ENCODE data around the gene IRF4. TPM values are rescaled to one million over a fixed set of nuclear protein-coding genes. Genes with fewer than 3 reads are reported as not detected.

Gene IRF4
- total and polyA plus RNA-seq, 4 donors, result 0.10 to 3.8 (median 0.94) TPM

DNA sequence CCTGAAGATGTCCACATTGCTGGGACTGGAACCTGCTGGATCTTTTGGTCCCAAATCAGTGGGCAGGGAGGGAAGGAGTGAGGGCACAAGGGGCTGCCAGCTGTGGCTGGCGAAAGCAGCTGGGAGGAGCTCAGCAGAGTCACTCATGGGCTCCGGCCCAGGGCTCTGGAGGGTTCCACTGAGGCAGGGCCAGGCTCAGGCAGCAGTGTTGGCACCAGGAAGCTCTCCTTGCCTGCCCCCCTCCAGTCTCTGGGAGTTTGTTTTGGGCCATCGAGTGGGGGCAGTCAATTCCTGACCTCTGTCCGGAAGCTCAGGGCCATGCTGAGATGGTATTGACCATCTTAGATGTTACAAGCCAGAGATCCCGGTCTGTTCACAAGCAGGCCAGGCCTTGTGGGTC is 39.1 kb upstream of the IRF4 start:
- ATAC-seq (ENCODE audit: low FRiP score) (no peak), DNase-seq (peak in 1 of 2 donors; percentile 46)
- H3K27me3 ChIP-seq (ENCODE audit: control insufficient read depth in 1 of 2, insufficient read depth in 2 of 2, low read length in 1 of 2), result no peaks in the 10 kb centered on the region
- no peak overlapping the region for H3K4me3 ChIP-seq (ENCODE audit: low read length in 2 of 2)
- intact Hi-C loops (cut with DNase I), result no loop called here
- no peak overlapping the region for H3K27ac ChIP-seq (ENCODE audit: low read depth in 1 of 2, low read length in 2 of 2)
- peaks cover 0 to 3% of the 10 kb centered on the region in 2 donors for H3K36me3 ChIP-seq (ENCODE audit: control insufficient read depth in 1 of 2, insufficient read depth in 2 of 2, low read length in 1 of 2)
- no peaks in the 10 kb centered on the region for H3K4me1 ChIP-seq (ENCODE audit: control insufficient read depth in 1 of 2, insufficient read depth in 2 of 2, low read length in 2 of 2)
- H3K9me3 ChIP-seq (ENCODE audit: control insufficient read depth, low read length), result no peaks in the 10 kb centered on the region
- WGBS, 2 donors, result 83 to 84% methylated on average over 5 of the region's 5 CpGs

DNA sequence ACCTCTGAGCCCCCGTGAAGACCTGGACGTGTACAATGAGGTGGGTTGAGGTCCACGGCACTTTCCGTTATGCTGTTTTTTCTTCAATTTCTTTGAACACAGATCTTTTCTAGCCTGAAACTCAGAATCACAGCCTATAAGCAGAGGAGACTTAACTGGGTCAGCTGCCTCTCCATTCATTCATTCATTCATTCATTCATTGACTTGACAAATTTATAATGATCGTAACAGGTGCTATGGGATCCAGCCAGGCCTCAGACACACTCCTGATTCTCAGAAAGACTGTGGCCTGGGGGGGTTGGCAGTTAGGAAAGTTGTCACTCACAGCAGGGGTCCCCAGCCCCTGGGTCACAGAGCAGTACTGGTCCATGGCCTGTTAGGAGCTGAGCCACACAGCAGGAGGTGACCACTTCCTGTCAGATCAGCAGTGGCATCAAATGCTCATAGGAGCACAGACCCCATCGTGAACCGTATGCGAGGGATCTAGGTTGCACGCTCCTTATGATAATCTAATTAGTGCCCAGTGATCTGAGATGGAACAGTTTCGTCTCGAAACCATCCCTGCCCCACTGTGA is 38.6 kb upstream of the IRF4 start:
- no peak for DNase-seq

DNA sequence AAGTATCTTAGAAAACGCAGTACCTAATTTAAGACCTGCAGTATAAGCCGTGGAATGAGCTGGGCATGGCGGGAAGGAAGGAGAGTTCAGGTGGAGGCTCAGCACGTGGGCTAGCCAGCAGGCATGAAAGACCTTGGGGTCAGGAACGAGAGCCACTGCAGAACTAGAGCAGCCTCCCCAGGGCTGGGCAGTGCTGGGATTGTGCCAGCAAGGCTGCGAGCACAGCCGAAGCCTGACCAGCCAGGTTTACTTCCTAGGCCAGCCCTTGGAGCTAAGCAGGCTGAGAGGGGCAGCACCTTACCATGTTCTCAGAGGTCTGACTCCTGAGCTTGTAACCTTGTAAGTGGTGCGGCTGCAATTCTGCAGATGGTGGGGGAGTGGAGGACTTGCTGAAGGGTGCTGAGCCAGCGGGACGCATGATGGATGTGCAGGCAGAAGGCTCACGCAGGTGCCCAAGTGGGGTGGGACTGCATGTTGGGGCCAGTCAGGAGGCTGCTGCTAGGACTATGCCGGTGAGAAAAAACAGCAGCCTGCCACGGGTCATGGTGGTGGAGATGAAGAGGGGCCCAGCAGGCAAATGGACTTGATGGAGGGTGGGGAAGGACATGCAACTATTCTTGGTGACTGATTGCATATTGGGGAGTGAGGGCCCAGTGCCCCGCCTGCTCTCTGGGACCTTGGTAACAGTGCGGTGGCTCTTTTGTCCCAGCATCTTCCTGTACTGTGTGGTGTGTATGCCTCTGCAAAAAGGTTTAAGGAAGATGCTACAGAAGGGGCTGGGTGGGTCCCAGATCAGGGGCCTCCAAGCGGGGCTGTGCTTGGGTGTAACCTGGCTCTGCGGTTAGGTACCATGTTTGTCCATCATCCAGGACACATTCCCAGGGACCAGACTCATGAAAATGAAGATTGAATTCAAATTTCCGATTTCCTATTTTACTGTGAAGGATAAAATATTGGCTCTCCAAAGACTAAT is 37.6 kb upstream of the IRF4 start:
- DNase-seq (no peak), ATAC-seq (ENCODE audit: low FRiP score) (no peak)
- Histone ChIP-seq H3K4me3 (ENCODE audit: low read length in 2 of 2) (no peak overlapping the region), H3K9me3 (ENCODE audit: control insufficient read depth, low read length) (no peaks in the 10 kb centered on the region), H3K4me1 (ENCODE audit: control insufficient read depth in 1 of 2, insufficient read depth in 2 of 2, low read length in 2 of 2) (no peaks in the 10 kb centered on the region), H3K36me3 (ENCODE audit: control insufficient read depth in 1 of 2, insufficient read depth in 2 of 2, low read length in 1 of 2) (peaks cover 0 to 1% of the 10 kb centered on the region in 2 donors), H3K27ac (ENCODE audit: low read depth in 1 of 2, low read length in 2 of 2) (no peak overlapping the region), H3K27me3 (ENCODE audit: control insufficient read depth in 1 of 2, insufficient read depth in 2 of 2, low read length in 1 of 2) (no peaks in the 10 kb centered on the region)
- WGBS, 2 donors, result 84 to 86% methylated on average over 18 of the region's 18 CpGs
- intact Hi-C loops (cut with DNase I), result no loop called here

More for the DNA sequence above, 38.6 kb upstream of the IRF4 start:
- Histone ChIP-seq H3K27ac (ENCODE audit: low read depth in 1 of 2, low read length in 2 of 2) (no peak overlapping the region), H3K9me3 (ENCODE audit: control insufficient read depth, low read length) (no peaks in the 10 kb centered on the region), H3K27me3 (ENCODE audit: control insufficient read depth in 1 of 2, insufficient read depth in 2 of 2, low read length in 1 of 2) (no peaks in the 10 kb centered on the region), H3K4me3 (ENCODE audit: low read length in 2 of 2) (no peak overlapping the region), H3K36me3 (ENCODE audit: control insufficient read depth in 1 of 2, insufficient read depth in 2 of 2, low read length in 1 of 2) (peaks cover 0 to 3% of the 10 kb centered on the region in 2 donors), H3K4me1 (ENCODE audit: control insufficient read depth in 1 of 2, insufficient read depth in 2 of 2, low read length in 2 of 2) (no peaks in the 10 kb centered on the region)
- ATAC-seq (ENCODE audit: low FRiP score), result no peak
- WGBS, 2 donors, result 80% methylated on average over 11 of the region's 11 CpGs
- intact Hi-C loops (cut with DNase I), result no loop called here

DNA sequence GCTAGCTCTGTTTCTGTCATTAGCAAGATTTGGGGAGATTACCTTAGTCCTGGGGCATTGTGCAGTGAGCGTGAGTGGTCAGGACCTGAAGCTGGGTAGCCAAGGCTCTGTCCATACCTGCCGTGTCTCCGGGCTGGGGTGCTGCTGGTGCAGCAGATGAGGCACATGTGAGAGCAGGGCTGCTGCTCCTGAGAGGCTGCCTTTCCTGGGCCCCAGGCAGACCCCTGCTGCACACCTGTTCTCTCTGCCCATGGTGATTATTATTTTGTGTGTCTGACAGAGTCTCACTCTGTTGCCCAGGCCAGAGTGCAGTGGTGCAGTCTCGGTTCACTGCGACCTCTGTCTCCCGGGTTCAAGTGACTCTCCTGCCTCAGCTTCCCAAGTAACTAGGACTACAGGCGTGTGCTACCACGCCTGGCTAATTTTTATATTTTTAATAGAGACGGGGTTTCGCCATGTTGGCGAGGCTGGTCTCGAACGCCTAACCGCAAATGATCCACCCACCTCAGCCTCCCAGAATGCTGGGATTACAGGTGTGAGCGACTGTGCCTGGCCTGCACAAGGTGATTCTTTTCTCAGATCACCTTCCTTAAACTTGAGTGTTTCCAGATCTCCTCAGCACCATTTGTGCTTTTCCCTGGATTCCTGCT is 36.8 kb upstream of the IRF4 start:
- DNase-seq (no peak), ATAC-seq (ENCODE audit: low FRiP score) (no peak)
- Histone ChIP-seq H3K4me1 (ENCODE audit: control insufficient read depth in 1 of 2, insufficient read depth in 2 of 2, low read length in 2 of 2) (no peaks in the 10 kb centered on the region), H3K9me3 (ENCODE audit: control insufficient read depth, low read length) (no peaks in the 10 kb centered on the region), H3K27me3 (ENCODE audit: control insufficient read depth in 1 of 2, insufficient read depth in 2 of 2, low read length in 1 of 2) (no peaks in the 10 kb centered on the region), H3K4me3 (ENCODE audit: low read length in 2 of 2) (no peak overlapping the region), H3K36me3 (ENCODE audit: control insufficient read depth in 1 of 2, insufficient read depth in 2 of 2, low read length in 1 of 2) (no peaks in the 10 kb centered on the region), H3K27ac (ENCODE audit: low read depth in 1 of 2, low read length in 2 of 2) (no peak overlapping the region)
- intact Hi-C loops (cut with DNase I), result no loop called here
- WGBS, 2 donors, result 88 to 90% methylated on average over 15 of the region's 15 CpGs

DNA sequence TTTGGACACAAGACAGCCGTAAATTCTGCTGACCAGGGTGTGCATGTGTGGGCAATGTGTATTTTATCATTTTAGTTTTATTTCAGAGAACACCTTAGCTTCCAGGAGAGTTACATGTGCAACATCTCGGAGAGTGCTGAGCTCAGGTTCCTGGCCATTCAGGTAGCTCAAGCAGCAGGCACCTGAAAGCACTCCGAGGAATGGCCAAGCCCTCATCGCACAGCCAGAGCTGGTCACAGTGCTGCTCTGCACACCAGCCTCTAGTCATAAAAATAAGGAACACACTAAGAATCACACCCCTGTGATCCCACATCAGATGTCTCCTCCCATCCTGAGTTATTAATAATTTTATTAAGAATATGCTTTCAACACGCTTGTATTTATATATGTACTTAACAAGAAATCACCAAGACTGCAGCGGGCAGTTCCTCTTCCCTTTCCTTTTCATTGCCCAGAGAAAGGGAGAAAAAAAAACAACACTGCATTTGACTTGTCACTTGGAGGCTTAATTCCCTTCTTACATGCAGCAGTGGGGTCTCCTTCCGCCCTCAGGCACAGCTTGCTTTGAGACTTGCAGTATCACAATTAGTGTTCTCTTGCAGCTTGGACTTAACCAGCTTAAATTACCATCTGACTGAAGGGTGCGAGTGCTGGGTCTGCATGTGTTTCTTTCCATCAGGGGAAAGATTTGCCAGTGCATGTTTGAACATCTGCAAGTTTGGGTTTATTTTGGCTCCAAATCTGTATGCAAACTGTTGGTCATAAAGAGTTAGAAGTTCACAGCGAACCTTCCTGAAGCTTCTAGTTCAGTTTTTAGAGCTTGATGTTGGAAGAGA is 36.0 kb upstream of the IRF4 start:
- intact Hi-C loops (cut with DNase I), result no loop called here
- H3K27ac ChIP-seq (ENCODE audit: low read depth in 1 of 2, low read length in 2 of 2), result no peak overlapping the region
- ATAC-seq (ENCODE audit: low FRiP score) (no peak), DNase-seq (peak in 1 of 2 donors; percentile 51)
- H3K4me3 ChIP-seq (ENCODE audit: low read length in 2 of 2), result no peak overlapping the region
- no peaks in the 10 kb centered on the region for H3K36me3 ChIP-seq (ENCODE audit: control insufficient read depth in 1 of 2, insufficient read depth in 2 of 2, low read length in 1 of 2)
- H3K4me1 ChIP-seq (ENCODE audit: control insufficient read depth in 1 of 2, insufficient read depth in 2 of 2, low read length in 2 of 2), result no peaks in the 10 kb centered on the region
- H3K27me3 ChIP-seq (ENCODE audit: control insufficient read depth in 1 of 2, insufficient read depth in 2 of 2, low read length in 1 of 2), result no peaks in the 10 kb centered on the region
- WGBS, 2 donors, result 68% methylated on average over 9 of the region's 9 CpGs
- no peaks in the 10 kb centered on the region for H3K9me3 ChIP-seq (ENCODE audit: control insufficient read depth, low read length)

DNA sequence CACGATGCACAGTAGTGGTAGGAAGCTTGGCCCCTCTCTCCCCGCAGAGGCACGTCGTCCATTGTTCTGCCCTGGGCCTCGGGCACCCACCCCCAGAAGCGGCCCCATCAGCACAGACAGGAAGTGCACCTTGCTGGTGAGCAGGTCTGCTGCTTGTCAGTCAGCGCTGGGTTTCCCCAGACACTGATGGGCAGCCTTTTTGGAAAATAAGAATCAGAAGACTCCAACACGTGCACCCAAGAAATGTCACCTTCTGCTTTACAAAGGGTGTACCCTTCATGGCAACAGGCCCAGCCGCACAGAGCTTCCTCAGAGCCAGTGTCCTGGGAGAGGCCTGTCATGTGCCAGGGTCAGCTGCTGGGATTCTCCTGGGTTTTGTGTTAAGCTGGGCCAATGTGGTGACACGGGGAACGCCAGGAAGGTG is 34.7 kb upstream of the IRF4 start:
- H3K4me1 ChIP-seq (ENCODE audit: control insufficient read depth in 1 of 2, insufficient read depth in 2 of 2, low read length in 2 of 2), result no peaks in the 10 kb centered on the region
- no peaks in the 10 kb centered on the region for H3K27me3 ChIP-seq (ENCODE audit: control insufficient read depth in 1 of 2, insufficient read depth in 2 of 2, low read length in 1 of 2)
- no peak overlapping the region for H3K4me3 ChIP-seq (ENCODE audit: low read length in 2 of 2)
- peaks cover 2% of the 10 kb centered on the region for H3K9me3 ChIP-seq (ENCODE audit: control insufficient read depth, low read length)
- no peaks in the 10 kb centered on the region for H3K36me3 ChIP-seq (ENCODE audit: control insufficient read depth in 1 of 2, insufficient read depth in 2 of 2, low read length in 1 of 2)
- ATAC-seq (ENCODE audit: low FRiP score), result no peak
- WGBS, 2 donors, result 85% methylated on average over 11 of the region's 11 CpGs
- no peak overlapping the region for H3K27ac ChIP-seq (ENCODE audit: low read depth in 1 of 2, low read length in 2 of 2)
- intact Hi-C loops (cut with DNase I), result no loop called here
- no peak for DNase-seq

DNA sequence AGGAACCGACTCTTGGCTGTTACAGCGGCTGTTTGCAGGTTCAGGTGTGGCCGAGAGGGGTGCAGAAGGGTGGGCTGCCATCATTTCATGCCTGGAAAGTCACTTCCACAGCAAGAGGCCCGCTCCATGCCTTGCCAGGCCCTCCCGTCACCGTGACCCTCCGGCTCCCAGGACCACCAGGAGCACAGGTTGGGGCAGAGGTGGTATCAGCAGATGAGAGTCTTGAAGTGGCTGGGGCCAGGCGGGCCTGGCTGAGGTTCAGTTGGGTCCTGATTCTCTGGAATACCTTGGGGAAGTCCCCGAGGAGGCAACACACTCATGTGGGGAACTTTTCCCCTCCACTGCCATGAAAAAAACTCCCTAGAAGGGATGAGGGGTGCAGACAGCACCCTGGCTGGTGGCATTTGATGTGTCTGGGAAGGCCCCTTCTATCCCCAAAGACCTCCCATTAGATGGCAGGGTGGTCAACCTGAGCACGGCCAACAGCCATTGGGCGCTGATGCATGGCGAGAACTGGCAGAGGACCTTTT is 34.2 kb upstream of the IRF4 start:
- ATAC-seq (ENCODE audit: low FRiP score) (no peak), DNase-seq (no peak)
- H3K27me3 ChIP-seq (ENCODE audit: control insufficient read depth in 1 of 2, insufficient read depth in 2 of 2, low read length in 1 of 2), result no peaks in the 10 kb centered on the region
- no peaks in the 10 kb centered on the region for H3K4me1 ChIP-seq (ENCODE audit: control insufficient read depth in 1 of 2, insufficient read depth in 2 of 2, low read length in 2 of 2)
- intact Hi-C loops (cut with DNase I), result no loop called here
- H3K4me3 ChIP-seq (ENCODE audit: low read length in 2 of 2), result no peak overlapping the region
- WGBS, 2 donors, result 83 to 84% methylated on average over 12 of the region's 12 CpGs
- peaks cover 2% of the 10 kb centered on the region for H3K9me3 ChIP-seq (ENCODE audit: control insufficient read depth, low read length)
- no peak overlapping the region for H3K27ac ChIP-seq (ENCODE audit: low read depth in 1 of 2, low read length in 2 of 2)
- no peaks in the 10 kb centered on the region for H3K36me3 ChIP-seq (ENCODE audit: control insufficient read depth in 1 of 2, insufficient read depth in 2 of 2, low read length in 1 of 2)

DNA sequence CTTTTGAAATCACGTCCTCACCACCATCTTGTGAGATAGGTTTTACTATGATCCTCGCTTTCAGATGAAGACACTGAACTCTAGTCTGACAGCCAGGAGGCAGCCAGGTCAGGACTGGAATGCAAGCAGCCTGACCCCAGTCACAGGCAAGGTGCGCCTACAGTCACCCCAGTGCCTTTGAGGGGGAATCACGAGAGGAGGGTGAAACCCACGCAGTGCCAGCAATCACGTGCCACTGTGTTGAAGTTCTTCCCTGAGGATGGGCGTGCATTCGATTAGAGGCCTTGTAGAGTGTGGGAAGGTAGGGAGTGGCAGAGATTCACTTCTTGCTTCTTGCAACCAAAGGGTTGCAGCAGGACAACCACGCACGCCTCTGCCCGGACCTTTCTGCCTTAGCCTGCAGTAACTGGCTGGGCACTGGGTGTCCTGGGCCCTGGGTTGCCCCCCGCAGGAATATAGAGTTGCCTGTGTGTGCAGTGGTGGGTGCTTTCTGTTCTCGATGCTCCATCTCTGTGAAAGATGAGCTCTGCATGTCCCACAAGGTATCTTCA is 33.7 kb upstream of the IRF4 start:
- ATAC-seq (ENCODE audit: low FRiP score) (no peak), DNase-seq (no peak)
- H3K4me3 ChIP-seq (ENCODE audit: low read length in 2 of 2), result no peak overlapping the region
- WGBS, 2 donors, result 84% methylated on average over 13 of the region's 13 CpGs
- no peak overlapping the region for H3K27ac ChIP-seq (ENCODE audit: low read depth in 1 of 2, low read length in 2 of 2)
- H3K4me1 ChIP-seq (ENCODE audit: control insufficient read depth in 1 of 2, insufficient read depth in 2 of 2, low read length in 2 of 2), result no peaks in the 10 kb centered on the region
- intact Hi-C loops (cut with DNase I), result no loop called here
- peaks cover 3% of the 10 kb centered on the region for H3K9me3 ChIP-seq (ENCODE audit: control insufficient read depth, low read length)
- H3K36me3 ChIP-seq (ENCODE audit: control insufficient read depth in 1 of 2, insufficient read depth in 2 of 2, low read length in 1 of 2), result no peaks in the 10 kb centered on the region
- H3K27me3 ChIP-seq (ENCODE audit: control insufficient read depth in 1 of 2, insufficient read depth in 2 of 2, low read length in 1 of 2), result no peaks in the 10 kb centered on the region

Data from aorta (tissue), 5 donors.